HG03342 (cell line): ENCODE measurements around the gene TTC34.
"Not testable (repeated sequence)": the region's sequence is repeated elsewhere in the genome, so short reads cannot be mapped to it uniquely, and the experiment has no call there.

ENCODE experiments used
- ATAC-seq: cut with Tn5 transposase; IDR thresholded peaks from one replicate; pipeline ENCODE4 v1.9.1; 2021; ENCODE audit warnings: mild to moderate bottlenecking, moderate library complexity; ENCODE audit not compliant: unreplicated experiment

Gene TTC34

GRCh38 chr1:2684878-2685277 lies 116.6 kb downstream of the TTC34 start:
- ATAC-seq: not testable (repeated sequence)

GRCh38 chr1:2684000-2684399 lies 117.5 kb downstream of the TTC34 start:
- ATAC-seq: not testable (repeated sequence)

- ATAC-seq: not testable (repeated sequence)
Measured at GRCh38 chr1:2683321-2683741, 118.2 kb downstream of the TTC34 start.

GRCh38 chr1:2682879-2683278 lies 118.6 kb downstream of the TTC34 start:
- ATAC-seq: not testable (repeated sequence)

GRCh38 chr1:2676726-2677125 lies 124.8 kb downstream of the TTC34 start:
- not testable (repeated sequence) for ATAC-seq

GRCh38 chr1:2671656-2672055 lies 129.8 kb downstream of the TTC34 start:
- not testable (repeated sequence) for ATAC-seq

- ATAC-seq: not testable (repeated sequence)
Measured at GRCh38 chr1:2659806-2660205, 141.7 kb downstream of the TTC34 start.

GRCh38 chr1:2657909-2658308 lies 143.6 kb downstream of the TTC34 start:
- not testable (repeated sequence) for ATAC-seq

GRCh38 chr1:2657124-2657523 lies 144.4 kb downstream of the TTC34 start:
- ATAC-seq: not testable (repeated sequence)

GRCh38 chr1:2655598-2656434 lies 145.7 kb downstream of the TTC34 start:
- ATAC-seq: not testable (repeated sequence)

GRCh38 chr1:2654443-2654948 lies 147.0 kb downstream of the TTC34 start:
- ATAC-seq: not testable (repeated sequence)

- not testable (repeated sequence) for ATAC-seq
Measured at GRCh38 chr1:2653741-2654442, 147.6 kb downstream of the TTC34 start.

- ATAC-seq: not testable (repeated sequence)
Measured at GRCh38 chr1:2652926-2653571, 148.4 kb downstream of the TTC34 start.

- not testable (repeated sequence) for ATAC-seq
Measured at GRCh38 chr1:2652152-2652925, 149.2 kb downstream of the TTC34 start.

- ATAC-seq: no peak
Measured at GRCh38 chr1:2650967-2651645, 150.4 kb downstream of the TTC34 start.

GRCh38 chr1:2646837-2647236 lies 154.7 kb downstream of the TTC34 start:
- ATAC-seq: no peak

GRCh38 chr1:2645776-2646175 lies 155.7 kb downstream of the TTC34 start:
- ATAC-seq: no peak

- no peak for ATAC-seq
Measured at GRCh38 chr1:2645143-2645542, 156.3 kb downstream of the TTC34 start.

GRCh38 chr1:2644591-2645101 lies 156.8 kb downstream of the TTC34 start:
- ATAC-seq: no peak

GRCh38 chr1:2644171-2644570 lies 157.3 kb downstream of the TTC34 start:
- no peak for ATAC-seq
